D721Med (cell line): ENCODE measurements around the gene PTGES2.

Experiments
- DNase-seq: peaks from one replicate; pipeline ENCODE4 v3.0.0; 2011; ENCODE audit warnings: low spot score; ENCODE audit not compliant: insufficient read length
- FAIRE-seq: peaks from 2 replicates; lab custom pipeline; 2011; peaks lifted over from hg19 to GRCh38; lab: Jason Lieb, UNC
- CTCF ChIP-seq: IDR thresholded peaks from 2 replicates; pipeline ENCODE4 v1.5.1; 2012; ENCODE audit warnings: mild to moderate bottlenecking, control low read depth; ENCODE audit not compliant: insufficient read depth; ENCODE audit errors: missing control alignments

Gene PTGES2

GRCh38 chr9:128128836-128129590, 1.5 kb upstream of the PTGES2 start:
- no peak for TF ChIP-seq CTCF

GRCh38 chr9:128127990-128128835, 684 bp upstream of the PTGES2 start:
- TF ChIP-seq CTCF, result no peak
- DNase-seq, result no peak
- FAIRE-seq, result no peak

More at GRCh38 chr9:128128836-128129590, 1.5 kb upstream of the PTGES2 start:
- FAIRE-seq (no peak), DNase-seq (no peak)

GRCh38 chr9:128125580-128126354, 1.8 kb downstream of the PTGES2 start:
- TF ChIP-seq CTCF, result no peak
- DNase-seq (no peak), FAIRE-seq (no peak)

GRCh38 chr9:128124873-128125579, 2.5 kb downstream of the PTGES2 start:
- DNase-seq (no peak), FAIRE-seq (no peak)
- peak; percentile 78 for TF ChIP-seq CTCF

- FAIRE-seq (no peak), DNase-seq (no peak)
- TF ChIP-seq CTCF, result no peak
Observed at GRCh38 chr9:128124451-128124850, 3.1 kb downstream of the PTGES2 start.

GRCh38 chr9:128123451-128124080, 4.0 kb downstream of the PTGES2 start:
- DNase-seq (no peak), FAIRE-seq (no peak)
- no peak for TF ChIP-seq CTCF
